Thyroid gland (tissue), 4 donors: ENCODE data around the gene CD200R1L. TPM values are rescaled to one million over a fixed set of nuclear protein-coding genes. Genes with fewer than 3 reads are reported as not detected.

Experiments
- DNase-seq, 2 donors: peaks; one replicate each; pipeline ENCODE4 v3.0.0-alpha.2; 2019
- H3K27ac ChIP-seq, 3 donors: fragments of 200-600 bp; sonication (generic); 1 replicate in 2 of 3; 2 replicates in 1 of 3; pipeline ENCODE4 v1.5.1; 2016 to 2019; ENCODE audit warnings: mild to moderate bottlenecking in 1 of 3, moderate library complexity in 1 of 3
- H3K27me3 ChIP-seq: fragments of 200-600 bp; sonication (generic); one replicate; pipeline ENCODE4 v1.5.1; 2019
- H3K36me3 ChIP-seq, 2 donors: fragments of 200-600 bp; sonication (generic); one replicate each; pipeline ENCODE4 v1.5.1; 2016 to 2019
- H3K4me1 ChIP-seq, 2 donors: fragments of 200-600 bp; sonication (generic); one replicate each; pipeline ENCODE4 v1.5.1; 2017 to 2019
- H3K4me3 ChIP-seq, 3 donors: fragments of 200-600 bp; sonication (generic); replicated peaks in 1 of 3; 1 replicate in 2 of 3; 2 replicates in 1 of 3; pipeline ENCODE4 v1.5.1; 2016; ENCODE audit warnings: mild to moderate bottlenecking in 1 of 3
- H3K9me3 ChIP-seq: fragments of 200-600 bp; sonication (generic); one replicate; pipeline ENCODE4 v1.5.1; 2017
- CTCF ChIP-seq, 6 experiments: fragments of 200-600 bp in 3 of 6; fragments of 450-650 bp in 3 of 6; sonication (generic) in 3 of 6; IDR thresholded peaks; one replicate each; pipeline ENCODE4 v1.5.1; 2016 to 2019; ENCODE audit warnings: antibody characterized with exemption in 6 of 6, mild to moderate bottlenecking in 2 of 6, inconsistent platforms in 1 of 6, moderate library complexity in 1 of 6
- POLR2A ChIP-seq, 2 donors: fragments of 450-650 bp; IDR thresholded peaks; one replicate each; pipeline ENCODE4 v1.6.1; 2017; ENCODE audit warnings: antibody characterized with exemption in 2 of 2, mild to moderate bottlenecking in 2 of 2, moderate library complexity in 1 of 2
- WGBS, 2 donors: methylation state at CpG; one replicate each; pipeline ENCODE4 v1.1.5; 2017; 5-methylcytosine and 5-hydroxymethylcytosine counted together
- intact Hi-C: fragments of 100-400 bp; cut with DNase I; formaldehyde crosslinking; loops from one replicate; pipeline ENCODE4 v1.15.1; 2023
- total RNA-seq, 4 donors: library from RNA; depleted of rRNA; stranded (reverse); fragments of >200 nt; gene quantifications; one replicate each; pipeline ENCODE4 v1.2.3, GENCODE V29; 2016

The CD200R1L gene
- total RNA-seq, 4 donors from 2014 or later = not detected

GRCh38 chr3:112822064-112823055, 24.3 kb downstream of the CD200R1L start:
- Histone ChIP-seq H3K9me3 (no peaks in the 10 kb centered on the region), H3K27me3 (no peaks in the 10 kb centered on the region), H3K4me3 (no peak overlapping the region), H3K36me3 (no peaks in the 10 kb centered on the region), H3K4me1 (no peaks in the 10 kb centered on the region), H3K27ac (no peak overlapping the region)
- 88 to 89% methylated on average over 3 of the region's 3 CpGs for WGBS, 2 donors
- intact Hi-C loops = no loop called here
- TF ChIP-seq POLR2A (IDR thresholded peaks at IDR 0.05) (no peak), CTCF (IDR thresholded peaks at IDR 0.05) (no peak)
- no peak for DNase-seq

- no peaks in the 10 kb centered on the region for H3K9me3 ChIP-seq
- H3K4me3 ChIP-seq = no peak overlapping the region
- DNase-seq = no peak
- no peak overlapping the region for H3K27ac ChIP-seq
- no peaks in the 10 kb centered on the region for H3K27me3 ChIP-seq
- H3K36me3 ChIP-seq = no peaks in the 10 kb centered on the region
- no peak for TF ChIP-seq POLR2A (IDR thresholded peaks at IDR 0.05)
- no peak for TF ChIP-seq CTCF (IDR thresholded peaks at IDR 0.05)
- intact Hi-C loops = loop anchor here (5.0 to 10.0 kb wide), 2 partner anchors 157 to 176 kb away; partner anchors contain the start of genes CCDC80 and CD200R1
- H3K4me1 ChIP-seq = no peaks in the 10 kb centered on the region
- WGBS, 2 donors = 88 to 90% methylated on average over 1 of the region's 1 CpG
Observed at GRCh38 chr3:112818289-112818688, 28.4 kb downstream of the CD200R1L start.

- Histone ChIP-seq H3K9me3 (no peaks in the 10 kb centered on the region), H3K36me3 (no peaks in the 10 kb centered on the region), H3K4me3 (no peak overlapping the region), H3K4me1 (no peaks in the 10 kb centered on the region), H3K27me3 (no peaks in the 10 kb centered on the region), H3K27ac (no peak overlapping the region)
- intact Hi-C loops = loop anchor here (5.0 to 10.0 kb wide), 2 partner anchors 157 to 175 kb away; partner anchors contain the start of genes CCDC80 and CD200R1
- TF ChIP-seq CTCF (IDR thresholded peaks at IDR 0.05) (no peak), POLR2A (IDR thresholded peaks at IDR 0.05) (no peak)
- no peak for DNase-seq
- WGBS, 2 donors = 46 to 53% methylated on average over 3 of the region's 3 CpGs
Observed at GRCh38 chr3:112817797-112818196, 28.9 kb downstream of the CD200R1L start.

- intact Hi-C loops = loop anchor here (5.0 to 10.0 kb wide), 2 partner anchors 158 to 175 kb away; partner anchors contain the start of genes CCDC80 and CD200R1
- no peak for DNase-seq
Observed at GRCh38 chr3:112817271-112817670, 29.4 kb downstream of the CD200R1L start.

More at GRCh38 chr3:112817271-112817670, 29.4 kb downstream of the CD200R1L start:
- H3K27me3 ChIP-seq = no peaks in the 10 kb centered on the region
- H3K4me1 ChIP-seq = no peaks in the 10 kb centered on the region
- TF ChIP-seq POLR2A (IDR thresholded peaks at IDR 0.05) (no peak), CTCF (IDR thresholded peaks at IDR 0.05) (no peak)
- H3K4me3 ChIP-seq = no peak overlapping the region
- no peaks in the 10 kb centered on the region for H3K36me3 ChIP-seq
- H3K27ac ChIP-seq = no peak overlapping the region
- H3K9me3 ChIP-seq = no peaks in the 10 kb centered on the region
